K562 (cell line): ENCODE data around the gene OR7C1. TPM values are rescaled to one million over a fixed set of nuclear protein-coding genes. Genes with fewer than 3 reads are reported as not detected.
A peak's percentile ranks its signal among the peaks of the same experiment; 100 is the strongest.

ENCODE experiments used
- ATAC-seq: fragments of 200-7000 bp; cut with Tn5 transposase; 3 replicates; pipeline ENCODE4 v1.9.1; 2020; ENCODE audit warnings: moderate library complexity
- BruUV-seq: library from RNA; stranded (reverse); fragments of 400-500 nt; replicated peaks from 2 replicates; lab custom pipeline; 2021; lab: Mats Ljungman, UMichigan
- CTCF ChIA-PET: fragments of 300-600 bp; formaldehyde crosslinking; extraction: SDS; loops from one replicate; lab custom pipeline; 2021; ENCODE audit warnings: low intra/inter-chr PET ratio; lab: Yijun Ruan, JAX
- POLR2A ChIA-PET: fragments of 300-600, 350-650 bp; sonication (Branson Sonifier 250); formaldehyde crosslinking; extraction: SDS; loops from one replicate; lab custom pipeline; 2021; ENCODE audit warnings: antibody characterized with exemption, inconsistent platforms; lab: Yijun Ruan, JAX
- DNase-seq, 4 experiments: peaks; one replicate each; pipeline versions ENCODE4 v3.0.0 to v3.0.0-alpha.2; 2011 to 2018; ENCODE audit warnings: low spot score in 3 of 4, mixed read lengths in 3 of 4; ENCODE audit errors: extremely low read depth in 1 of 4
- FAIRE-seq: peaks from 2 replicates; lab custom pipeline; 2011; peaks lifted over from hg19 to GRCh38; lab: Jason Lieb, UNC
- H2AFZ ChIP-seq: 2 replicates; pipeline ENCODE4 v1.6.0; 2011; ENCODE audit warnings: low read depth, low read length, control low read depth, inconsistent platforms
- H3K27ac ChIP-seq: fragments of 200-600 bp; 3 replicates; pipeline ENCODE4 v1.8.0; 2011; ENCODE audit warnings: low read depth, mild to moderate bottlenecking, control low read depth, inconsistent platforms, low read length, moderate library complexity, mixed read lengths; ENCODE audit errors: extremely low read depth
- H3K27me3 ChIP-seq, 2 experiments: fragments of 300-600 bp in 1 of 2; 2 replicates in 1 of 2; 3 replicates in 1 of 2; pipeline versions ENCODE4 v1.6.0 to v1.8.0; 2011; ENCODE audit warnings: inconsistent platforms in 2 of 2, low read length in 2 of 2, mild to moderate bottlenecking in 1 of 2, mixed read lengths in 1 of 2, moderate library complexity in 1 of 2; ENCODE audit not compliant: control insufficient read depth in 2 of 2, insufficient read depth in 2 of 2
- H3K36me3 ChIP-seq: fragments of 300-600 bp; 3 replicates; pipeline ENCODE4 v1.8.0; 2011; ENCODE audit warnings: mild to moderate bottlenecking, low read length, inconsistent platforms; ENCODE audit not compliant: control insufficient read depth, insufficient read depth
- H3K4me1 ChIP-seq, 2 experiments: fragments of 200-600 bp in 1 of 2; replicated peaks in 1 of 2; 2 replicates in 1 of 2; 3 replicates in 1 of 2; pipeline versions ENCODE4 v1.5.1 to v1.8.0; 2011; ENCODE audit warnings: inconsistent platforms in 2 of 2, low read length in 2 of 2, mild to moderate bottlenecking in 1 of 2, mixed read lengths in 1 of 2, moderate library complexity in 1 of 2; ENCODE audit not compliant: control insufficient read depth in 2 of 2, insufficient read depth in 2 of 2
- H3K4me2 ChIP-seq: 2 replicates; pipeline ENCODE4 v1.6.1; 2011; ENCODE audit warnings: low read length, control low read depth, inconsistent platforms, mixed read lengths; ENCODE audit not compliant: insufficient read depth
- H3K4me3 ChIP-seq: fragments of 200-600 bp; sonication (generic), shearing (Covaris generic); 2 replicates; pipeline ENCODE4 v1.5.1; 2016; ENCODE audit warnings: control low read depth, inconsistent platforms
- H3K79me2 ChIP-seq: fragments of 200-600 bp; 3 replicates; pipeline ENCODE4 v1.8.0; 2011; ENCODE audit warnings: low read length, inconsistent platforms; ENCODE audit not compliant: control insufficient read depth, insufficient read depth
- H3K9ac ChIP-seq, 2 experiments: 2 replicates each; pipeline versions ENCODE4 v1.6.0 to v1.6.1; 2011; ENCODE audit warnings: low read depth in 2 of 2, low read length in 2 of 2, control low read depth in 1 of 2, inconsistent platforms in 1 of 2, mild to moderate bottlenecking in 1 of 2, mixed read lengths in 1 of 2; ENCODE audit not compliant: insufficient read depth in 1 of 2
- H3K9me1 ChIP-seq: one replicate; pipeline ENCODE4 v1.6.0; 2011; ENCODE audit warnings: inconsistent platforms, mild to moderate bottlenecking, low read length, moderate library complexity; ENCODE audit not compliant: control insufficient read depth, insufficient read depth
- H3K9me3 ChIP-seq: replicated peaks from 2 replicates; pipeline ENCODE4 v1.5.1; 2011; ENCODE audit warnings: low read depth, low read length, inconsistent platforms; ENCODE audit not compliant: control insufficient read depth, insufficient read depth
- H4K20me1 ChIP-seq: replicated peaks from 2 replicates; pipeline ENCODE4 v1.6.1; 2011; ENCODE audit warnings: low read length, inconsistent platforms, mixed read lengths; ENCODE audit not compliant: control insufficient read depth, insufficient read depth
- PCBP2 ChIP-seq: fragments of 200-400 bp; formaldehyde crosslinking; IDR thresholded peaks from 2 replicates; pipeline ENCODE4 v1.6.1; 2018; ENCODE audit warnings: low read length, low read depth, mild to moderate bottlenecking, moderate library complexity; ENCODE audit not compliant: poor library complexity, severe bottlenecking
- PHB2 ChIP-seq: fragments of 450-650 bp; IDR thresholded peaks from 2 replicates; pipeline ENCODE4 v1.6.1; 2017; ENCODE audit warnings: low read depth
- PURB ChIP-seq: sonication (generic); formaldehyde crosslinking; IDR thresholded peaks from 2 replicates; pipeline ENCODE4 v1.9.0; 2021; ENCODE audit warnings: low read depth, mild to moderate bottlenecking, missing genetic modification reagents
- WGBS: fragments of 100-300 bp; shearing (Covaris generic); methylation state at CpG from one replicate; pipeline ENCODE4 v1.1.6; 2016; ENCODE audit warnings: low coverage, mixed read lengths; ENCODE audit not compliant: insufficient coverage; ENCODE audit errors: missing lambda C conversion rate; 5-methylcytosine and 5-hydroxymethylcytosine counted together
- in situ Hi-C: fragments of 300-500 bp; cut with MboI; formaldehyde crosslinking; loops from 4 replicates; pipeline ENCODE4 v1.15.0; 2018; ENCODE audit warnings: inconsistent platforms, mixed read lengths
- intact Hi-C: fragments of 100-400 bp; cut with micrococcal nuclease; formaldehyde crosslinking; loops from 2 replicates; pipeline ENCODE4 v1.14.2; 2022
- polyA plus RNA-seq, 8 experiments: library from polyadenylated mRNA; depleted of rRNA in 4 of 8; stranded (reverse) in 5 of 8; unstranded in 3 of 8; fragments of >200 nt; fragmentation: Nextera tagmentation in 2 of 8; fragmentation: Illumina TruSeq in 1 of 8; extraction: Ambion mirVana in 2 of 8; extraction: Trizol in 1 of 8; gene quantifications; 2 replicates each; pipeline versions ENCODE4 v1.2.1 to v1.2.3, GENCODE V29; 2011 to 2014; ENCODE audit warnings: inconsistent platforms in 1 of 8, missing spikeins in 1 of 8
- total RNA-seq, 7 experiments: library from RNA; depleted of rRNA in 6 of 7; stranded (reverse); fragments of >200 nt in 6 of 7; fragmentation: Illumina TruSeq in 2 of 7; extraction: Trizol in 2 of 7; gene quantifications; 2 replicates each; pipeline versions ENCODE4 v1.2.1 to v1.2.3, GENCODE V29; 2011 to 2021; ENCODE audit warnings: low replicate concordance in 1 of 7
- TF ChIP-seq, protein P1 (sequence below), 2 experiments: fragments of 450-650 bp; formaldehyde crosslinking in 1 of 2; IDR thresholded peaks; 2 replicates each; pipeline versions ENCODE4 v1.4.0 to v1.6.1; 2014 to 2020; ENCODE audit warnings: mild to moderate bottlenecking in 2 of 2, borderline replicate concordance in 1 of 2, low read depth in 1 of 2
- TF ChIP-seq, protein P2 (sequence below): IDR thresholded peaks from 2 replicates; pipeline ENCODE4 v1.6.1; 2016; ENCODE audit warnings: missing genetic modification characterization, missing compliant biosample characterization

The OR7C1 gene
- total and polyA plus RNA-seq, 9 of the 15 experiments (the other 6 are each of a cell fraction or from before 2014, with no cell fraction given) = 0.01 to 0.18 (median 0.10) TPM; not detected in 1

DNA sequence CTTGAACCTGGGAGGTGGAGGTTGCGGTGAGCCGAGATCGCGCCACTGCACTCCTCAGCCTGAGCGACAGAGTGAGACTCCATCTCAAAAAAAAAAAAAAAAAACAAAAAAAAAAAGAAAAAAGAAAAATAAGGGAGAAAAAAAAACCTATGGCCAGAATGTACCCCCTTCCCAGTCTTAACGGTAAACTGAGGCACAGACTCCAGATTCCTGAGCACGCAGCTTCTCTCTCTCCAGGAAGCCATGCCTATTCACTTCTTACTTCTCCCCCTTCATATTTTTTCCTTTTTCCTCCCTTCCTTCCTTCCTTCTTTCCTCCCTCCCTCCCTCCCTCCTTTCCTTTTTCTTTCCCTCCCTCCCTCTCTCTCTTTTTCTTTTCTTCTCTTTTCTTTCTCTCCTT is 62.0 kb downstream of the OR7C1 start:
- FAIRE-seq = no peak
- no peak for ATAC-seq
- no CpG with 5 or more reads among the region's 7 CpGs for WGBS

DNA sequence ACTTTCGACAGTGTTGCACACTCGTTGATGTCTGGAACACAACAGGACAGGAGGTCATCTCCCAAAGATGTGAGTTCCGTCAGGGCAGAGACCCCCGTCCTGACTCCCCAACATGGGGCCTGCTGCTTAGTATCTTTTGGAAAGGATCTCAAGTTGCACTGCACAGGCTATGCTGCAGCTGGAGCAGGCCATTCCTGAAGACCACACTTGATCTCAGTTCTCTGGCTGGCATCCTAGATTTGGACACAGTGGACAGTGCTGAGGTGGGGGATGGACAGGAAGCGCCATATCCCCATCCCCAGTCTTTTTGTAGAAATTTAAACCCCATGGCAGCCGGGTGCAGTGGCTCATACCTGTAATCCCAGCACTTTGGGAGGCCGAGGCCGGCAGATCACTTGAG is 62.5 kb downstream of the OR7C1 start:
- intact Hi-C loops = no loop called here
- Histone ChIP-seq H3K27ac (no peak overlapping the region), H3K4me3 (no peak overlapping the region), H3K4me2 (no peak overlapping the region), H3K27me3 (no peaks in the 10 kb centered on the region), H2AFZ (no peak overlapping the region), H3K9ac (no peak overlapping the region), H3K79me2 (peaks cover 22% of the 10 kb centered on the region), H3K9me1 (no peaks in the 10 kb centered on the region), H4K20me1 (no peaks in the 10 kb centered on the region), H3K36me3 (peaks cover 54% of the 10 kb centered on the region; the same call in 2 of the 3 replicates), H3K9me3 (no peaks in the 10 kb centered on the region), H3K4me1 (peaks cover 0 to 23% of the 10 kb centered on the region in 2 experiments; a peak in 3 of 5 replicates)
- in situ Hi-C loops = no loop called here
- no TSS peak for BruUV-seq
- WGBS = 92% methylated on average over 8 of the region's 8 CpGs
- POLR2A ChIA-PET = interaction anchor here (0.9 kb wide), 1 partner anchor 12 kb away, joined by 3 read pairs; no protein-coding TSS in a partner anchor
- FAIRE-seq (no peak), ATAC-seq (no peak), DNase-seq (no peak)
- CTCF ChIA-PET = no interaction called here
- no peak for TF ChIP-seq PHB2
- TF ChIP-seq, protein P1, sequence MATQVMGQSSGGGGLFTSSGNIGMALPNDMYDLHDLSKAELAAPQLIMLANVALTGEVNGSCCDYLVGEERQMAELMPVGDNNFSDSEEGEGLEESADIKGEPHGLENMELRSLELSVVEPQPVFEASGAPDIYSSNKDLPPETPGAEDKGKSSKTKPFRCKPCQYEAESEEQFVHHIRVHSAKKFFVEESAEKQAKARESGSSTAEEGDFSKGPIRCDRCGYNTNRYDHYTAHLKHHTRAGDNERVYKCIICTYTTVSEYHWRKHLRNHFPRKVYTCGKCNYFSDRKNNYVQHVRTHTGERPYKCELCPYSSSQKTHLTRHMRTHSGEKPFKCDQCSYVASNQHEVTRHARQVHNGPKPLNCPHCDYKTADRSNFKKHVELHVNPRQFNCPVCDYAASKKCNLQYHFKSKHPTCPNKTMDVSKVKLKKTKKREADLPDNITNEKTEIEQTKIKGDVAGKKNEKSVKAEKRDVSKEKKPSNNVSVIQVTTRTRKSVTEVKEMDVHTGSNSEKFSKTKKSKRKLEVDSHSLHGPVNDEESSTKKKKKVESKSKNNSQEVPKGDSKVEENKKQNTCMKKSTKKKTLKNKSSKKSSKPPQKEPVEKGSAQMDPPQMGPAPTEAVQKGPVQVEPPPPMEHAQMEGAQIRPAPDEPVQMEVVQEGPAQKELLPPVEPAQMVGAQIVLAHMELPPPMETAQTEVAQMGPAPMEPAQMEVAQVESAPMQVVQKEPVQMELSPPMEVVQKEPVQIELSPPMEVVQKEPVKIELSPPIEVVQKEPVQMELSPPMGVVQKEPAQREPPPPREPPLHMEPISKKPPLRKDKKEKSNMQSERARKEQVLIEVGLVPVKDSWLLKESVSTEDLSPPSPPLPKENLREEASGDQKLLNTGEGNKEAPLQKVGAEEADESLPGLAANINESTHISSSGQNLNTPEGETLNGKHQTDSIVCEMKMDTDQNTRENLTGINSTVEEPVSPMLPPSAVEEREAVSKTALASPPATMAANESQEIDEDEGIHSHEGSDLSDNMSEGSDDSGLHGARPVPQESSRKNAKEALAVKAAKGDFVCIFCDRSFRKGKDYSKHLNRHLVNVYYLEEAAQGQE (IDR thresholded peaks at IDR 0.05; ENCODE audit: borderline replicate concordance) = no peak
- TF ChIP-seq, protein P1 (CRISPR knock-in tag; IDR thresholded peaks at IDR 0.05; ENCODE audit: low read depth) = no peak

More for the DNA sequence above, 62.0 kb downstream of the OR7C1 start:
- no peak for DNase-seq
- intact Hi-C loops (no loop called here), in situ Hi-C loops (no loop called here)
- peaks cover 0 to 23% of the 10 kb centered on the region in 2 experiments; a peak in 3 of 5 replicates for H3K4me1 ChIP-seq
- no peak overlapping the region for H2AFZ ChIP-seq
- H3K4me3 ChIP-seq = no peak overlapping the region
- H3K4me2 ChIP-seq = no peak overlapping the region
- no TSS peak for BruUV-seq
- TF ChIP-seq PURB (CRISPR knock-in tag) = no peak
- peak; percentile 62 for TF ChIP-seq PCBP2
- TF ChIP-seq, protein P2, sequence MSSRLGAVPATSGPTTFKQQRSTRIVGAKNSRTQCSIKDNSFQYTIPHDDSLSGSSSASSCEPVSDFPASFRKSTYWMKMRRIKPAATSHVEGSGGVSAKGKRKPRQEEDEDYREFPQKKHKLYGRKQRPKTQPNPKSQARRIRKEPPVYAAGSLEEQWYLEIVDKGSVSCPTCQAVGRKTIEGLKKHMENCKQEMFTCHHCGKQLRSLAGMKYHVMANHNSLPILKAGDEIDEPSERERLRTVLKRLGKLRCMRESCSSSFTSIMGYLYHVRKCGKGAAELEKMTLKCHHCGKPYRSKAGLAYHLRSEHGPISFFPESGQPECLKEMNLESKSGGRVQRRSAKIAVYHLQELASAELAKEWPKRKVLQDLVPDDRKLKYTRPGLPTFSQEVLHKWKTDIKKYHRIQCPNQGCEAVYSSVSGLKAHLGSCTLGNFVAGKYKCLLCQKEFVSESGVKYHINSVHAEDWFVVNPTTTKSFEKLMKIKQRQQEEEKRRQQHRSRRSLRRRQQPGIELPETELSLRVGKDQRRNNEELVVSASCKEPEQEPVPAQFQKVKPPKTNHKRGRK = peak; percentile 57; the same call in 1 of the 2 replicates
- CTCF ChIA-PET = no interaction called here
- POLR2A ChIA-PET = interaction anchor here (0.9 kb wide), 1 partner anchor 12 kb away, joined by 3 read pairs; no protein-coding TSS in a partner anchor
- H3K27ac ChIP-seq = no peak overlapping the region
- no peaks in the 10 kb centered on the region for H4K20me1 ChIP-seq
- H3K27me3 ChIP-seq = no peaks in the 10 kb centered on the region
- H3K9me3 ChIP-seq = no peaks in the 10 kb centered on the region
- no peaks in the 10 kb centered on the region for H3K9me1 ChIP-seq
- no peak overlapping the region for H3K9ac ChIP-seq
- peaks cover 22% of the 10 kb centered on the region for H3K79me2 ChIP-seq
- peaks cover 49% of the 10 kb centered on the region; the same call in 2 of the 3 replicates for H3K36me3 ChIP-seq
